ENCODE data around the gene TCEAL5.
"Not testable (repeated sequence)": the region's sequence is repeated elsewhere in the genome, so short reads cannot be mapped to it uniquely, and the experiment has no call there.

TCEAL5 gene

DNA sequence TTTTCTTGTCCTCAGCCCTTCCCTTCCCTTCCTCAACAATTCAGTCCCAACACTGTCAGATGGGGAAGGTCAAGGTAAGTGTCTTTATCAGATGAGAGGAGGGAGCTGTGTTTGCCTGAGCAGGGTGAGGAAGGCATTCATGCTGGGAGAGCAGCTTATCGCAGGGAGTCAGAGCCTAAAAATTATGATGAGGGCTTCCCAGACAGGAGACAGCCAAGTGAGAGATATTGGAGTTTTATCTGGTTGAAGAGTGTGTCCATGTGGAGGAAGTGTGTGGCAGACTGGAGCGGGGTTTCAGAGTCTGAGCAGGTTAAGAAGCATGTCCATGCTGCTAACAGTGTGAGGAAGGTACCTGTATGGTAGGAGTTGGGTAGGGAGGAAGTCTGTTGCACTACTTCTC, 43.3 kb downstream of the TCEAL5 start:
- DNase-seq: no peak

DNA sequence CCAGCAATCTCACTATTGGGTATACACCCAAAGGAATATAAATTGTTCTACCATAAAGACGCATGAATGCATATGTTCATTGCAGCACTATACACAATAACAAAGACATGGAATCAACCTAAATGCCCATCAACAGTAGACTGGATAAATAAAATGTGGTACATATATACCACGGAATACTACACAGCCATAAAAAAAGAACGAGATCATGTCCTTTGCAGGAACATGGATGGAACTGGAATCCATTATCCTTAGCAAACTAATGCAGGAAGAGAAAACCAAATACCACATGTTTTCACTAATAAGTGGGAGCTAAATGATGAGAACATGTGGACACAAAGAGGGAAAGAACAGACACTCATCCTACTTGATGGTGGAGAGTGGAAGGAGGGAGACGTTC, 50.6 kb downstream of the TCEAL5 start:
- not testable (repeated sequence) for DNase-seq

All from stimulated activated CD4-positive, alpha-beta T cell treated with anti-CD3 and anti-CD28 coated beads, Interleukin-2, amount 100 ng/mL, for 24 hours (primary cell).